Bone marrow (tissue), 2 donors: ENCODE data around the gene MCU.
A peak's percentile ranks its signal among the peaks of the same experiment; 100 is the strongest.
"Not testable (repeated sequence)": the region's sequence is repeated elsewhere in the genome, so short reads cannot be mapped to it uniquely, and the experiment has no call there.

ENCODE experiments used
- DNase-seq, 2 donors: peaks; one replicate each; lab custom pipeline; 2025; lab: John Stamatoyannopoulos, UW

The MCU gene

DNA sequence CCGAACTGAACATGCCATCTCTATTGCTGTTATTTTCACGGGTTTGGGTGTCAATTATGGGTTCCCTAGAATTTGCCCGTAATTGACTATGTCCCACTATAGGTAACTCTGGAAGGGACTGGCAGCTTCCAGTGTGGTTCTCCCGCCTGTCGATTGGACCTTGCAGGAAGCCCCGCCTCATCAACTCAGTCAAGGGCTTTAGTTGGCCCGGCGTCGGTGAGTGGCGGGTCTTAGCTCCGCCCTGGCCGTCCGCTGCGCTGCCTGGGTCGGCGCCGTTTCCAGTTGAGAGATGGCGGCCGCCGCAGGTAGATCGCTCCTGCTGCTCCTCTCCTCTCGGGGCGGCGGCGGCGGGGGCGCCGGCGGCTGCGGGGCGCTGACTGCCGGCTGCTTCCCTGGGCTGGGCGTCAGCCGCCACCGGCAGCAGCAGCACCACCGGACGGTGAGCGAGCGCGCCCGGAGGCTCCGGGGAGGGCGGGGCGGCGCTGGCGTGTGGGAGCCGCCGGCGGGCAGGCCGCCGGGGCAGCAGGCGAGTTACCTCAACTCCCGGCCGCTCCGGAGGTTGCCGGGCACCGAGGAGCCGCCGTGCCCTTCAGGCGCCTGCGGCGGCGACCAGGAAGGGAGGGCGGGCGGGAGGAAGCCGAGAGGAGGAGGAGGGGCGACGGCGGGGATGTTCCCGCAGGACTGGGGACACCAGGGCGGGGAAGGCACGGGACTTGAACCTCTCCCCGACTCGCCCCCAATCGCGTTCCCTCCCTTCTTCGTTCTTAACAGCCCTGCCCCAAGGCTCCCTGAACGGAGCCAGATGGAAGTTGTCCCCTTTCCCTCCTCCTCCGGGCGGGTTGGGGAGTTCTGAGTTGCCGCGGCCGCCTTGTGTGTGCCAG lies at the start of gene MCU:
Gene MCU, plus strand, starts transcription at position 281 of the 881 bp plus-strand sequence. Its CDS starts 9 bp downstream, at position 290.
- DNase-seq, result peak; percentile 73 to 85

DNA sequence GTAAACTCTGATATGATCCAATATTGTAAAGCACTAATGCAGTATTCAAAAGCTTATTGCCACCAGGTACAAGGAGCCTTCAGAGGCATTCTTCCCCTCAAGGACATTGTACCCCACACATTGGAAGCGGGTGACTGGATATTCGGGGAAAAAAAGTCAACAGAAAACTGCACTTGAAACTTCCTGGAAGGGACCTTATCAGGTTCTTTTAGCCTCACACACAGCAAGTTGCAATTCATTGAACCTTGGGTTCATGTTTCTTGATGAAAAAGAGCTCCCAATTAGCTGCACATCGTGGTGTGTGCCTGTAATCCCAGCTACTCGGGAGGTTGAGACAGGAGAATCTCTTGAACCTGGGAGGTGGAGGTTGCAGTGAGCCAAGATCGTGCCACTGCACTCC lies 49.6 kb upstream of the MCU start:
- DNase-seq, result no peak

GRCh38 chr10:72645263-72645858 lies 46.6 kb upstream of the MCU start:
- DNase-seq, result no peak

GRCh38 chr10:72646971-72647370 lies 45.0 kb upstream of the MCU start:
- DNase-seq, result not testable (repeated sequence)

- DNase-seq, result no peak
These were observed 43.6 kb upstream of the MCU start for GRCh38 chr10:72648301-72648700.

DNA sequence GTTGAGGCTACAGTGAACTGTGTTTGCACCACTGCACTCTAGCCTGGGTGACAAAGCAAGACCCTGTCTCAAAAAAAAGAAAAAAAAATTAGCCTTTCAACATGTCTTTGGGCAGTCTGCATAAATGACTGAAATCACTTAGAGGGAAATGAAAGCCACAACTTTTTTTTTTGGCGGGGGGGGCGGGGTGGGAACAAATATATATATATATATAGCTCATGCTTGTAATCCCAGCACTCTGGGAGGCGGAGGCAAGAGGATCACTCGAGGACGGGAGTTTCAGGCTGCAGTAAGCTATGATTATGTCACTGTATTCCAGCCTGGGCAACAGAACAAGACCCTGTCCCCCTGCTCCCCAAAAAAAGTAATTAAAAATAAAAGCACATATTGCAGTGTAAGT lies 42.7 kb upstream of the MCU start:
- no peak for DNase-seq

DNA sequence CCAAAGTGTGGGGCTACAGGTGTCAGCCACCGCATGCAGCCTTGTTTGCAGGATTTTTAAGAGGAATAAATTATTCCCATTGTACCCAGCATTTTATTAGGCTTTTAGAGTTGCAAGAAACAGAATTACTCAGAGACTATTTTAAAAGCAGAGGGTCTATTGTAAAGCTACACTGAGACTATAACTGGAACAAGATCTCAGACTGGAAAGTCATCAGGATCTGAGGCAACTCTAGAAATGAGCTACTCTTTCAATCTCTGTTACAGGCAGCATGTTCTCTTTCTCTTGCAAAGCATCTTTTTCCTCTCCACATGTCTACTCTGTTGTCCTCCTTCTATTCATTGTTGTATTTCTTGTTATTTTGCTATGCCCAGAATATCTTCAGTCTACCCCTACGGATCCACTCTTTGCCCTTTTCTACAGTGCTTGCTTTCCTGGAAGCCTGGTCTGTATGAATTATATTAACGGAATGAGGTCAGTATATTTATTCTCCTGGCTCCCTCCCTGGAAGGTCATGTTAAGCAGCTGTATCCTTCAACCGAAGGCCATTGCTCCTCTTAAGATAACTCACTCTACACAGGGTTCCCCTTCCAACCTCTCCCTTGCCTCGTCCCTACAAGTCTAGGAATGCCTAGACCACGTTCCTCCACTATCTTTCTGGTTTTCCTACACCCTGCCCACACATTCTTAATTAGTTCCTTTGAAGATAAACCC lies 38.4 kb upstream of the MCU start:
- no peak for DNase-seq

DNA sequence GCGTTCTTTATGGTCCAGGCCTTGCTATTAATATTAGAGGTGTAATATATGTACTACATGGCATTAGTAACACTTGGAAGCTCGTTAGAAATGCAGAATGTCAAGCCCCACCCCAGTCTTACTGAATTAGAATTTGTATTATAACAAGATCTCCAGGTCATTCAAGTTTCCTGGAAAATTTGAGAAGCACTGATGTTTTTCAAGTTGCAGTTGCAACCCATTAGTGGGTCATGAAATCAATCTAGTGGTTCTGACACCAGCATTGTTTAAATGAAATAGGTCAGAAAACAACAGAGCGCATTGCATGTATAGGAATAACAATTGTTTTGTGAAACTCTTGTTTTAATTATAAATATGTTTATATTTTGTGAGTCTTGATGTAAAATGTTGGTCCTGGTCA lies 37.2 kb upstream of the MCU start:
- DNase-seq, result no peak

GRCh38 chr10:72658696-72659400 lies 33.1 kb upstream of the MCU start:
- no peak for DNase-seq

DNA sequence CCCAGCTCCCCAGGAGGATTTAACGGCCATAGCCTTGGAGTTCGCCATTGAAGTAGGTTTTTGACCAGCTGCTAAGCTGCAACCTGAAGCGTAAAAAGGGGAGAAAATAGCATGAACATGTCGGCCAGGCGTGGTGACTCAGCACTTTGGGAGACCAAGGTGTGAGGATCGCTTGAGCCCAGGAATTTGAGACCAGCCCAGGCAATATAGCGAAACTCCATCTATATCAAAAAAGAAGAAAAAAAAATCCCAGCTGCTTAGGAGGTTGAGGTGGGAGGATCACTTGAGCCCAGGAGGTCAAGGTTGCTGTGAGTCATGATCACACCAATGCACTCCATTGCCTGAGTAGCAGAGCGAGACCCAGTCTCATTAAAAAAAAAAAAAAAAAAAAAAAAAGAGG lies 32.2 kb upstream of the MCU start:
- DNase-seq, result no peak

DNA sequence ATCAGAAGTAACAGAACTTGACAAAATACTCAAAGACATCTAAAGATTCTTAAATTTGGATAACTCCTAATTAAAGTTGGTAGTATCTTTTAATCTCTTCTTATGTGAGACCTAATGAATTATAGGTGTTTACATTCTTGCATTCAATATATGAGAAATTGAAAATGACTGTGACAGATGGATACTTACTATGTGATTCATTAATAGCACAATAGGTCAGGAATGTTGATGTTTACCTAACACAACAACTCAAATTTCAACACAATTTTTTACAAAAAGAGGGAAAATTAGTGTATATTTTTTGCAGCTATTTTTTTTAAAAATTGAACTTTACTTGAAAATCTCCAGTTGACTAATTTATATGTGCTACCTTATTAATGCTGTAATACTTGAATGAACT lies 31.7 kb upstream of the MCU start:
- DNase-seq, result no peak

- DNase-seq, result no peak
These were observed 30.5 kb upstream of the MCU start for GRCh38 chr10:72661431-72661830.

DNA sequence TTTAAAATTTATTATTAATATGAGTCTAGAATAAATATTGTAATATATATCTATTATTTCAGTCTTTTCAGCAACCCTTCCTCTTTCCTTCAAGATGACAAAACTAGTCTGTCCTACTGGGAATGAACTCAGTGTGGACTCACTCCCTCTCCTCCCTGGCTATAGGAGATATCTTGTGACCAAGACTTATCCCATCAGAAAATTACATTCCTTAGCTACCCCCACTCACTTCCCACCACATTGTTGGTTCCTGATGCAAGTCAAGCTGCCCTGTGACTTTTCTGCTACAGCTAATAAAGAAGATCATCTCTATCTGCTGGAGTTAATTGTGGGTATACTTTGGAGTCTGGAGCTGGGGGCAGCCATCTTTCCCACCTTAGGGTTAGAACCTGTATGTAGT lies 28.0 kb upstream of the MCU start:
- no peak for DNase-seq

- DNase-seq, result no peak
These were observed 26.0 kb upstream of the MCU start for GRCh38 chr10:72665925-72666324.

DNA sequence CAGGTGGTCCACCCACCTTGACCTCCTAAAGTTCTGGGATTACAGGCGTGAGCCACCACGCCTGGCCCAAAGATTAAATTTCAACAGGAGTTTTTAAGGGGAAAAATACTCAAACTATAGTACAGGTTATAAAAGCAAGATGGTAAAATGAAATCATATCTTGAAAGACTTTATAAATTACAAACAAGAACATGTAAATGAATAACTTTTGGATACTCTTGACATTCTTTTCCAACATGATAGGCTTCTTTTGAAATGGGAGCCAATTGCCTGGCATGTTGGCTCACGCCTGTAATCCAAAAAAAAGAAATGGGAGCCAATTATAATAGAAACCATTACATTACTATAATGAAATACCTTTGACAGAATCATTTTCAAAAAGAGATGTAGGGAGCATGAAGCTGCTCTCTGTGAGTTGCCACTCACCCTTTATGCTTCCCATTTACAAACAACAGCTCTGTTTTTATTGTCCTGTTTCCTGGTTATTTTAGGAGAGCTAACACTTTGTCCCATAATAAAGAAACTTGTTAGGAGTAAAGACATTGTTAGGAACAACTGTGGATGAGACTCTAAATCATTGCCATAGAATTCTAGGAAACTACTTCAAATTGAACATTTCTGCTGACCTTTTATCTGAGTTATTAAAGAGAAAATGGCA lies 24.6 kb upstream of the MCU start:
- DNase-seq, result no peak

DNA sequence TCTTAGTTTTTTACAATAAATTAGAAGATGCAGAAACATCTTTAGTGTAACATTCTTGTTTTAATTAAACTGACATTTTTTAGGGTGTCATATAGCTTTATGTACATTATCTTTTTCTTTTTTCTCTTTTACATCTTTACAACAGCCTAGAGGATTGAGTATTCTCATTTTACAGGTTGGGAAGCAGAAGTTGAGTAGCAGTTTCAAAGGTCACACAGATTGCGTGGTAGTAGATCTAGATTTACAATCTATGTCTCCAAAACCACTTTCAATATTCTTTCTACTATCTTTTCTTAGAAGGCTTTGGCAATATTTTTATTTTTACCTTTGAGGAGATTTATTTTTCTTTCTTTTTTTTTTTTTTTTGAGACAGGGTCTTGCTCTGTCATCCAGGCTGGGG lies 18.7 kb upstream of the MCU start:
- no peak for DNase-seq

DNA sequence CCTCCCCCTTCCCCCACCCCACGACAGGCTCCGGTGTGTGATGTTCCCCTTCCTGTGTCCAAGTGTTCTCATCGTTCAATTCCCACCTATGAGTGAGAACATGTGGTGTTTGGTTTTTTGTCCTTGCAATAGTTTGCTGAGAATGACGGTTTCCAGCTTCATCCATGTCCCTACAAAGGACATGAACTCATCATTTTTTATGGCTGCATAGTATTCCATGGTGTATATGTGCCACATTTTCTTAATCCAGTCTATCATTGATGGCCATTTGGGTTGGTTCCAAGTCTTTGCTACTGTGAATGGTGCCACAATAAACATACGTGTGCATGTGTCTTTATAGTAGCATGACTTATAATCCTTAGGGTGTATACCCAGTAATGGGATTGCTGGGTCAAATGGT lies 17.8 kb upstream of the MCU start:
- DNase-seq, result not testable (repeated sequence)

DNA sequence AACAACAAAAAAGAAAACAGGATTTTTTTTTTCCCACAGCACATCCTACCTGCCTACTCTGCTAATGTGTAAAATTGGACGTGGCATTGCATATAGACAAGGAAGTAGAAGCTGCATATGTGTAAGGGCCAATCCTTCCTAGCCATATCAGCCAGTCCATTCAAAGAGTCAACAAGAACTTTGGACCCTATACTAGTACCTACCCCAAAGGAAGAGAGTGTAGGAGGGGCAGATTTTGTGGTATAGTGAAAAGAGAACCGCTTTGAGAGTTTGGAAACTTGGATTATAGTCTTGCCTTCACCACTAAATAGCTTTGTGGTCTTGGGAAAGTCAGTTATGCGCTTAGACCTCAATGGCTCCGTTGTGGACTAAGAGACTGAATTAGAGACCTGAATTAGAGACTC lies 12.1 kb upstream of the MCU start:
- no peak for DNase-seq

DNA sequence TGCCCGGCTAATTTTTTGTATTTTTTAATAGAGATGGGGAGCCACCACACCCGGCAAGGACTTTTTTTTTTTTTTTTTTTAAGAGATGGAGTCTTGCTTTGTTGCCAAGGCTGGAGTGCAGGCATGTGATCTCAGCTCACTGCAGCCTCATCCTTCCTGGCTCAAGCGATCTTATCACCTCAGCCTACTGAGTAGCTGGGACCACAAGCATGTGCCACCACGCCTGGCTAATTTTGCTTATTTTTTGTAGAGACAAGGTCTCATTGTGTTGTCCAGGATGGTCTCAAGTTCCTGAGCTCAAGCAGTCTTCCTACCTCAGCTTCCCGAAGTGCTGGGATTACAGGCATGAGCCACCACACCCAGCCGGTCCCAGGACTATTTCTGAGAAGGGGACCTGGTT lies 9.3 kb upstream of the MCU start:
- no peak for DNase-seq

DNA sequence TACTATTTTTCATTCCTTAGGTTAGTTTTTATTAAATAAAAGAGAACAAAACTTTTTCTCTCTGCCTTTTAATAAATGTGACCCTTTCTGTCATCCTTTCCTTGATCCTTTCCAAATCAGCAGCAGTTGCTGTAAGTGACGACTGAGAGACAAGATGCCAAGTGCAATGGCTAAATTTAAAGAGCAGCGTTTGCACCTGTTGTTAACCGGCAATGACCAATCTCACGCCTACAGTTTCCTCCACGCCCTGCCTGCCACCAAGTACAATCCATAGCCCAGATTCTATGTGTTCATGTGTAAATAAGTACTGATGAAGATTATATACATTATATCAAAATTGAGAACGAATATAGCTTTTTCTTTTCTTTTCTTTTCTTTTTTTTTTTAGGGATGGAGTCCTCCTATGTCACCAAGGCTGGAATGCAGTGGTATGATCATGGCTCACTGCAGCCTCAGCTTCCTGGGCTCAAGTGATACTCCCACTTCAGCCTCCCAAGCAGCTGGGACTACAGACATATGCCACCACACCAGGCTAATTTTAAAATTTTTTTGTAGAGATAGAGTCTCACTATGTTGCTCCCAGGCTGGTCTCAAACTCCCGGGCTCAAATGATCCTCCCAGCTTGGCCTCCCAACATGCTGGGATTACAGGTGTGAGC lies 6.5 kb upstream of the MCU start:
- no peak for DNase-seq

- not testable (repeated sequence) for DNase-seq
These were observed 5.5 kb upstream of the MCU start for GRCh38 chr10:72686430-72686829.
